GM12878 (cell line): Measurements from ENCODE around the gene ZNF700. TPM values are rescaled to one million over a fixed set of nuclear protein-coding genes. Genes with fewer than 3 reads are reported as not detected.

Experiments
- BCL3 ChIP-seq: IDR thresholded peaks from 2 replicates; pipeline ENCODE4 v1.6.1; 2011; ENCODE audit warnings: borderline replicate concordance, low read depth, mild to moderate bottlenecking, moderate library complexity, low read length; ENCODE audit not compliant: insufficient read depth, poor library complexity, severe bottlenecking
- CREM ChIP-seq: IDR thresholded peaks from 2 replicates; pipeline ENCODE4 v1.6.1; 2014; ENCODE audit warnings: antibody characterized with exemption, low read depth
- EGR1 ChIP-seq, 2 experiments: IDR thresholded peaks; 1 replicate in 1 of 2; 2 replicates in 1 of 2; pipeline ENCODE4 v1.6.1; 2011 to 2012; ENCODE audit warnings: low read depth in 2 of 2, low read length in 2 of 2, borderline replicate concordance in 1 of 2, mild to moderate bottlenecking in 1 of 2, moderate library complexity in 1 of 2
- GABPA ChIP-seq: IDR thresholded peaks from 2 replicates; pipeline ENCODE4 v1.6.1; 2014; ENCODE audit warnings: antibody characterized with exemption, low read depth, mild to moderate bottlenecking, inconsistent platforms
- MAX ChIP-seq: IDR thresholded peaks from 2 replicates; pipeline ENCODE4 v1.6.1; 2012; ENCODE audit warnings: low read depth, low read length, improper control_type of control experiment
- MYB ChIP-seq: fragments of 150-350 bp; IDR thresholded peaks from 2 replicates; pipeline ENCODE4 v1.6.1; 2014; ENCODE audit warnings: mild to moderate bottlenecking, low read depth, low read length, borderline replicate concordance
- NFYB ChIP-seq: IDR thresholded peaks from 2 replicates; pipeline ENCODE4 v1.6.1; 2011; ENCODE audit warnings: low read depth, mild to moderate bottlenecking, low read length, improper control_type of control experiment, moderate library complexity; ENCODE audit not compliant: insufficient read depth
- PBX3 ChIP-seq: IDR thresholded peaks from 2 replicates; pipeline ENCODE4 v1.6.1; 2011; ENCODE audit warnings: mild to moderate bottlenecking, low read depth, low read length, moderate library complexity; ENCODE audit not compliant: insufficient replicate concordance
- POLR2AphosphoS2 ChIP-seq: IDR thresholded peaks from 2 replicates; pipeline ENCODE4 v1.6.1; 2011; ENCODE audit warnings: low read depth, mild to moderate bottlenecking, low read length, improper control_type of control experiment, moderate library complexity
- POU2F2 ChIP-seq: IDR thresholded peaks from 3 replicates; pipeline ENCODE4 v1.6.1; 2011; ENCODE audit warnings: low read depth, mild to moderate bottlenecking, low read length, borderline replicate concordance
- RCOR1 ChIP-seq: conservative IDR thresholded peaks from 2 replicates; pipeline ENCODE4 v1.6.1; 2012; ENCODE audit warnings: low read depth, low read length, improper control_type of control experiment
- SP1 ChIP-seq: IDR thresholded peaks from one replicate; pipeline ENCODE4 v1.6.1; 2011; ENCODE audit warnings: low read depth, low read length
- SPI1 ChIP-seq: IDR thresholded peaks from 2 replicates; pipeline ENCODE4 v1.6.1; 2011; ENCODE audit warnings: low read depth, mild to moderate bottlenecking, low read length, moderate library complexity, borderline replicate concordance; ENCODE audit not compliant: insufficient read depth
- ZBTB40 ChIP-seq: fragments of 450-650 bp; IDR thresholded peaks from 2 replicates; pipeline ENCODE4 v1.6.1; 2016; ENCODE audit warnings: mild to moderate bottlenecking, moderate library complexity, borderline replicate concordance
- ZNF687 ChIP-seq: fragments of 450-650 bp; IDR thresholded peaks from 2 replicates; pipeline ENCODE4 v1.6.1; 2017; ENCODE audit warnings: mild to moderate bottlenecking, moderate library complexity
- polyA plus RNA-seq, 11 experiments: library from polyadenylated mRNA; depleted of rRNA in 4 of 11; unstranded in 6 of 11; stranded (reverse) in 5 of 11; fragments of >200 nt; fragmentation: Nextera tagmentation in 4 of 11; fragmentation: Illumina TruSeq in 1 of 11; extraction: Ambion mirVana in 4 of 11; extraction: Trizol in 1 of 11; gene quantifications; 1 replicate in 1 of 11; 2 replicates in 10 of 11; pipeline versions ENCODE4 v1.2.1 to v1.2.3, GENCODE V29; 2011 to 2016; ENCODE audit warnings: inconsistent platforms in 2 of 11, missing spikeins in 2 of 11, low read depth in 1 of 11
- total RNA-seq, 4 experiments: library from RNA; depleted of rRNA in 3 of 4; stranded (reverse); fragments of >200 nt in 3 of 4; fragmentation: Illumina TruSeq in 1 of 4; extraction: Trizol in 1 of 4; gene quantifications; 2 replicates each; pipeline versions ENCODE4 v1.2.1 to v1.2.3, GENCODE V29; 2013 to 2021

Gene ZNF700
- total and polyA plus RNA-seq, 10 of the 15 experiments (the other 5 are each of a cell fraction or from before 2014, with no cell fraction given), result 6.7 to 16.0 (median 11.1) TPM

- TF ChIP-seq ZBTB40 (peak; percentile 59; the same call in 1 of the 2 replicates), EGR1 (IDR thresholded peaks at IDR 0.05; ENCODE audit: borderline replicate concordance in 1 of 2, low read depth in 2 of 2, low read length in 2 of 2) (peak in 1 of 2 experiments; percentile 71; a peak in 1 of 3 replicates), PBX3 (peak; percentile 97), SPI1 (peak; percentile 12; the same call in 1 of the 2 replicates), NFYB (peak; percentile 97), RCOR1 (no peak), POLR2AphosphoS2 (peak; percentile 72; the same call in 1 of the 2 replicates), MAX (no peak), MYB (no peak), SP1 (peak; percentile 90), POU2F2 (no peak; the same call in 2 of the 3 replicates), BCL3 (no peak), CREM (no peak; the same call in 1 of the 2 replicates), ZNF687 (peak; percentile 29; the same call in 1 of the 2 replicates), GABPA (peak; percentile 63)
These were observed at the start of gene ZNF700 (continued) for GRCh38 chr19:11924886-11925650.
